GM12891 (cell line): ENCODE results near the gene EFNA4.

Experiments used
- PAX5 ChIP-seq: IDR thresholded peaks from 2 replicates; pipeline ENCODE4 v1.6.1; 2011; ENCODE audit warnings: low read length, moderate library complexity, mild to moderate bottlenecking; ENCODE audit not compliant: insufficient read depth, severe bottlenecking
- POLR2A ChIP-seq: IDR thresholded peaks from 2 replicates; pipeline ENCODE4 v1.6.1; 2011; ENCODE audit warnings: low read depth, low read length, control low read depth
- POLR2AphosphoS5 ChIP-seq: IDR thresholded peaks from 2 replicates; pipeline ENCODE4 v1.6.1; 2011; ENCODE audit warnings: low read depth, low read length, control low read depth
- TAF1 ChIP-seq: IDR thresholded peaks from 2 replicates; pipeline ENCODE4 v1.6.1; 2011; ENCODE audit warnings: low read depth, low read length, control low read depth

- no peak for TF ChIP-seq POLR2A
- TF ChIP-seq TAF1, result no peak
- no peak for TF ChIP-seq POLR2AphosphoS5
- TF ChIP-seq PAX5, result no peak
Observed at GRCh38 chr1:155018617-155019348, 44.8 kb upstream of the EFNA4 start.
